Spleen (tissue), 11 donors: ENCODE results near the gene LTBP1. TPM values are rescaled to one million over a fixed set of nuclear protein-coding genes. Genes with fewer than 3 reads are reported as not detected.

Experiments
- DNase-seq: peaks from one replicate; pipeline ENCODE4 v3.0.0-alpha.2; 2020
- H3K27ac ChIP-seq, 8 donors: fragments of 200-600 bp; sonication (generic) in 7 of 8; 1 replicate in 4 of 8; 2 replicates in 4 of 8; pipeline versions ENCODE4 v1.5.0 to v1.8.0; 2016 to 2021; ENCODE audit warnings: inconsistent platforms in 4 of 8, mild to moderate bottlenecking in 4 of 8, moderate library complexity in 1 of 8
- H3K27me3 ChIP-seq, 7 donors: fragments of 200-600 bp; sonication (generic) in 6 of 7; replicated peaks in 1 of 7; 1 replicate in 4 of 7; 2 replicates in 3 of 7; pipeline versions ENCODE4 v1.5.0 to v1.8.0; 2016 to 2021; ENCODE audit warnings: inconsistent platforms in 3 of 7, mild to moderate bottlenecking in 1 of 7
- H3K36me3 ChIP-seq, 6 donors: fragments of 200-600 bp; sonication (generic) in 5 of 6; 1 replicate in 4 of 6; 2 replicates in 2 of 6; pipeline versions ENCODE4 v1.5.0 to v1.8.0; 2016 to 2021; ENCODE audit warnings: inconsistent platforms in 2 of 6
- H3K4me1 ChIP-seq, 6 donors: fragments of 200-600 bp; sonication (generic) in 5 of 6; 1 replicate in 3 of 6; 2 replicates in 3 of 6; pipeline versions ENCODE4 v1.5.0 to v1.8.0; 2016 to 2021; ENCODE audit warnings: inconsistent platforms in 3 of 6
- H3K4me3 ChIP-seq, 8 donors: fragments of 200-600 bp; sonication (generic) in 7 of 8; 1 replicate in 4 of 8; 2 replicates in 4 of 8; pipeline versions ENCODE4 v1.5.0 to v1.8.0; 2016 to 2021; ENCODE audit warnings: inconsistent platforms in 4 of 8, mild to moderate bottlenecking in 4 of 8, moderate library complexity in 2 of 8
- H3K9me3 ChIP-seq, 8 donors: fragments of 200-600 bp; sonication (generic) in 7 of 8; 1 replicate in 4 of 8; 2 replicates in 4 of 8; pipeline versions ENCODE4 v1.5.0 to v1.8.0; 2016 to 2021; ENCODE audit warnings: inconsistent platforms in 4 of 8
- POLR2A ChIP-seq, 3 donors: fragments of 450-650 bp; IDR thresholded peaks; one replicate each; pipeline ENCODE4 v1.5.1; 2017; ENCODE audit warnings: antibody characterized with exemption in 3 of 3, mild to moderate bottlenecking in 1 of 3
- POLR2AphosphoS5 ChIP-seq, 3 donors: sonication (generic); formaldehyde crosslinking; IDR thresholded peaks; one replicate each; pipeline ENCODE4 v1.5.1; 2017; ENCODE audit warnings: antibody characterized with exemption in 3 of 3
- WGBS, 5 donors: extraction: QIAGEN DNeasy Blood & Tissue Kit in 3 of 5; methylation state at CpG; one replicate each; pipeline versions ENCODE4 v1.1.5 to v1.1.7; 2013 to 2018; 5-methylcytosine and 5-hydroxymethylcytosine counted together
- intact Hi-C: fragments of 100-400 bp; cut with DNase I; formaldehyde crosslinking; loops from one replicate; pipeline ENCODE4 v1.15.0; 2023; ENCODE audit warnings: low total_unique reads
- polyA plus RNA-seq, 3 donors: library from polyadenylated mRNA; stranded (reverse); fragments of 200-250 nt; gene quantifications; one replicate each; pipeline ENCODE4 v1.2.1, GENCODE V29; 2013
- total RNA-seq, 7 donors: library from RNA; depleted of rRNA in 3 of 7; stranded (reverse); fragments of >200 nt in 3 of 7; fragmentation: NEBNext Ultra II Directional in 4 of 7; extraction: Animal tissue kit (Norgen Biotek cat#: 25700) in 4 of 7; gene quantifications; one replicate each; pipeline versions ENCODE4 v1.1.0 to v1.2.1, GENCODE V29; 2016 to 2021
- TF ChIP-seq, protein P1 (sequence below), 11 experiments: fragments of 200-600 bp in 7 of 11; fragments of 450-650 bp in 4 of 11; sonication (generic) in 4 of 11; IDR thresholded peaks in 8 of 11; conservative IDR thresholded peaks in 3 of 11; 1 replicate in 7 of 11; 2 replicates in 4 of 11; pipeline versions ENCODE4 v1.4.0 to v1.8.0; 2016 to 2021; ENCODE audit warnings: antibody characterized with exemption in 11 of 11, inconsistent platforms in 4 of 11, mild to moderate bottlenecking in 1 of 11
- donor health status: healthy with polysubstance abuse.
- donor health status: DM: no; HTN: no; CAD: no; lungs with moderate emphysema.
- donor health status: DM: no; HTN: no; CAD: no.
- donor health status: Bipolar disorder and iron deficiency.
- donor health status: healthy.
- donor health status: DM: no; HTN: no; CAD: no.
- donor health status: DM: yes; HTN: yes; CAD: no.

LTBP1 gene
- total and polyA plus RNA-seq, 10 donors: 6.8 to 28.0 (median 13.3) TPM

DNA sequence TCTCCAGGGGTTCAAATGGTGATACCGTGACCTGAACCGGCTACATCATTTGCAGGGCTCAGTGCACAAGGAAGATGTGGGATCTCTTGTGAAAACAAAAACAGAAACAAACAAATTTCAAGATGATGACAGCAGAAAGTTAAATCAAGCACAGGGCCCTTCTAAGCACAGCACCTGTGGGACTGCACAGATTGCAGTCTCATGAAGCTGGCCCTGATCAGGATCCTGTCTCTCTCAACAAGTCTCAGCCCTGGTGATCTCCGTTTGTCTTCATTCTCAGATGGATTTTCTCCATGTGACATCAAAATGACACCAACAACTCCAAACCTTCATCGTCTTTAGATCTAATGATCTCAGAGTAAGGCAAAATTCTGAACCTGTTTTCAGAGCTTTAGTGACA, 39.7 kb downstream of the LTBP1 start:
- 89 to 98% (median 95%) methylated on average over 4 of the region's 4 CpGs for WGBS, 5 donors
- no peaks in the 10 kb centered on the region for H3K4me1 ChIP-seq
- peaks cover 0 to 6% (median 0%) of the 10 kb centered on the region in 7 donors for H3K27me3 ChIP-seq
- no peak overlapping the region for H3K27ac ChIP-seq
- intact Hi-C loops: no loop called here
- H3K36me3 ChIP-seq: no peaks in the 10 kb centered on the region
- H3K4me3 ChIP-seq: no peak overlapping the region
- no peak for DNase-seq
- H3K9me3 ChIP-seq: peaks cover 0 to 3% (median 0%) of the 10 kb centered on the region in 8 donors
- no peak for TF ChIP-seq POLR2A (IDR thresholded peaks at IDR 0.05)
- TF ChIP-seq POLR2AphosphoS5 (IDR thresholded peaks at IDR 0.05): no peak
- TF ChIP-seq, protein P1, sequence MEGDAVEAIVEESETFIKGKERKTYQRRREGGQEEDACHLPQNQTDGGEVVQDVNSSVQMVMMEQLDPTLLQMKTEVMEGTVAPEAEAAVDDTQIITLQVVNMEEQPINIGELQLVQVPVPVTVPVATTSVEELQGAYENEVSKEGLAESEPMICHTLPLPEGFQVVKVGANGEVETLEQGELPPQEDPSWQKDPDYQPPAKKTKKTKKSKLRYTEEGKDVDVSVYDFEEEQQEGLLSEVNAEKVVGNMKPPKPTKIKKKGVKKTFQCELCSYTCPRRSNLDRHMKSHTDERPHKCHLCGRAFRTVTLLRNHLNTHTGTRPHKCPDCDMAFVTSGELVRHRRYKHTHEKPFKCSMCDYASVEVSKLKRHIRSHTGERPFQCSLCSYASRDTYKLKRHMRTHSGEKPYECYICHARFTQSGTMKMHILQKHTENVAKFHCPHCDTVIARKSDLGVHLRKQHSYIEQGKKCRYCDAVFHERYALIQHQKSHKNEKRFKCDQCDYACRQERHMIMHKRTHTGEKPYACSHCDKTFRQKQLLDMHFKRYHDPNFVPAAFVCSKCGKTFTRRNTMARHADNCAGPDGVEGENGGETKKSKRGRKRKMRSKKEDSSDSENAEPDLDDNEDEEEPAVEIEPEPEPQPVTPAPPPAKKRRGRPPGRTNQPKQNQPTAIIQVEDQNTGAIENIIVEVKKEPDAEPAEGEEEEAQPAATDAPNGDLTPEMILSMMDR (IDR thresholded peaks at IDR 0.05 in 8 of 11, conservative IDR thresholded peaks at IDR 0.05 in 3 of 11): no peak

DNA sequence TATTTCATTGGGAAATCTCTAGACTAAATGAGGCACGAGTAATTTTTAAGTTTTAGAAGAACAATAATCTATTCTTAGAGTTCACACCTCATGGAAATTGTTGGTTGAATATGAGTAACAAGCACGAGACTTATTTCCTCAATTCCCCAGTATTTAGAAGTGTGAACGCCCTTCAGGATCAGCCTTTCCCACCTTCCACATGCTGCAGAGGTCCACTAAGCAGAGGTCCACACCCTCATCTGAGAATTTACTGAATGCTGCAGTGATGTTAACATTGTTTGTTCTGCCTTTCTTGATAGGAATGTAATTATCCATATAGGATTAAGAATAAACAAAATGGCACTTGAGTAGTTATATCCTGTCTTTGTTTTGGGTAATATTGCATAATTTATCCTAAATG, 41.8 kb downstream of the LTBP1 start:
- no peaks in the 10 kb centered on the region for H3K36me3 ChIP-seq
- H3K9me3 ChIP-seq: no peaks in the 10 kb centered on the region
- 74 to 88% (median 81%) methylated on average over 3 of the region's 3 CpGs for WGBS, 5 donors
- no peak for DNase-seq
- TF ChIP-seq POLR2A (IDR thresholded peaks at IDR 0.05): no peak
- no peak for TF ChIP-seq POLR2AphosphoS5 (IDR thresholded peaks at IDR 0.05)
- TF ChIP-seq, protein P1 (IDR thresholded peaks at IDR 0.05 in 8 of 11, conservative IDR thresholded peaks at IDR 0.05 in 3 of 11): no peak
- H3K27me3 ChIP-seq: no peaks in the 10 kb centered on the region
- intact Hi-C loops: no loop called here
- no peak overlapping the region for H3K4me3 ChIP-seq
- no peak overlapping the region for H3K27ac ChIP-seq
- H3K4me1 ChIP-seq: no peaks in the 10 kb centered on the region

DNA sequence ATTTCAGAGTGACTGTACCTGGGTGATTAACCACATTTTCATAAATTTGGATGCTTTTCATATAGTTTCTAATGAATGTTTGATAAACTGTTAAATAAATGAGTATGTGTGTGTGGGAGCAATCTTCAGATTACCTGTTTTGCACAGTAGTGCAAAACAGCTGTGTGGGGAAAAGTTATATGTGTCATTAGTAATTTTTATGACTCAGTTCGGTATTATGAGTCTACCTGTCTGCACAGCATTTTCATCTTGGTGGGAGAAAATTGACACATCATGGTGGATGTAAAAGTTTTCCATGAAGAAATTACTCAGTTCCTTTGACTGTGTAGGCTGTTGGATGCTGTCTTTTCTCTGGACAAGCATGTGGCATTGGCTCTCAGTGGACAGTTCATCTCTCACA, 43.8 kb downstream of the LTBP1 start:
- peaks cover 0 to 2% (median 0%) of the 10 kb centered on the region in 8 donors for H3K9me3 ChIP-seq
- H3K4me1 ChIP-seq: no peaks in the 10 kb centered on the region
- no peaks in the 10 kb centered on the region for H3K36me3 ChIP-seq
- no peak overlapping the region for H3K27ac ChIP-seq
- intact Hi-C loops: no loop called here
- no peak for DNase-seq
- no peak overlapping the region for H3K4me3 ChIP-seq
- WGBS, 5 donors: 0 to 36% (median 0%) methylated on average over 1 of the region's 1 CpG
- TF ChIP-seq POLR2A (IDR thresholded peaks at IDR 0.05) (no peak), POLR2AphosphoS5 (IDR thresholded peaks at IDR 0.05) (no peak)
- TF ChIP-seq, protein P1 (IDR thresholded peaks at IDR 0.05 in 8 of 11, conservative IDR thresholded peaks at IDR 0.05 in 3 of 11): no peak
- H3K27me3 ChIP-seq: no peaks in the 10 kb centered on the region

DNA sequence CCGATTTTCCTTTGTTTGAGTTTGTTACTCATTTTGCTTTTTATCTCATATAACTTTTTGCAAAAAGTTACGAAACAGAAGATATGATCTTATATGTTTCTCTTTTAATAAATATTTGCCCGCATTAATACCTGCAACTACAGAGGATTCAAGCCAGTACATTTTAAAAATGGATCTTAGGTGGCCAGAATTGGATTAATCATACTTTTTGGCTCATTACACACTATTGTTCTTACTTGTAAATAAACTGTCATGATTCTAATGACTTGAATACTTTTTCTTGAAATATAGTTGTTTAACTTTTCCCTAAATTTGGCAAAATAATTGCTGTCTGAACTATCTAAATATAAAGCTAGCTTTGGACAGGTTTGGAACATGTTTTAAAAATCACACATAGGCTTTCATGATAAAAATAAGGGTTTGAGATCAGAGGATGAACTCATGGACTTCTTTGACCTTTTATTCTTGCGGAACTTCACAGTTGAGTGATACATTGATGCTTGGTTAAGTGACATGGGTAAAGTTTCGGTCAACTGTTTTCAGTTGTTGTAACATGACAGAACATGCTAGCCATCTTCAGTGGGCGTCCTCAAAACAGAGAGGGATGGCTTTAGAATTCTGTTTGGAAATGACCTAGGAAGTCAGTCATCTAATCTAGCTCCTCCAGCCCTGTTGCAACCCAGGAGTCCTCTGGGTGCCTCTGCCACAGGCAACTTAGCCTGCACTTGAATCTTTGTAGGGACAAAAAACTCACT, 44.5 kb downstream of the LTBP1 start:
- intact Hi-C loops: no loop called here
- no peaks in the 10 kb centered on the region for H3K4me1 ChIP-seq
- no peak overlapping the region for H3K4me3 ChIP-seq
- 75 to 97% (median 88%) methylated on average over 6 of the region's 6 CpGs for WGBS, 5 donors
- DNase-seq: no peak
- no peaks in the 10 kb centered on the region for H3K36me3 ChIP-seq
- H3K9me3 ChIP-seq: peaks cover 0 to 6% (median 0%) of the 10 kb centered on the region in 8 donors
- no peaks in the 10 kb centered on the region for H3K27me3 ChIP-seq
- H3K27ac ChIP-seq: no peak overlapping the region
- TF ChIP-seq POLR2A (IDR thresholded peaks at IDR 0.05) (no peak), POLR2AphosphoS5 (IDR thresholded peaks at IDR 0.05) (no peak)
- TF ChIP-seq, protein P1 (IDR thresholded peaks at IDR 0.05 in 8 of 11, conservative IDR thresholded peaks at IDR 0.05 in 3 of 11): no peak
